Lung (tissue), 12 donors: ENCODE measurements around the gene GCLM. TPM values are rescaled to one million over a fixed set of nuclear protein-coding genes. Genes with fewer than 3 reads are reported as not detected.
"Not testable (repeated sequence)": the region's sequence is repeated elsewhere in the genome, so short reads cannot be mapped to it uniquely, and the experiment has no call there.

ENCODE experiments used
- ATAC-seq: fragments of 200-7000 bp; cut with Tn5 transposase; one replicate; pipeline ENCODE4 v1.9.1; 2020; ENCODE audit warnings: moderate number of reproducible peaks; ENCODE audit not compliant: insufficient read depth, low FRiP score
- DNase-seq, 3 donors: peaks; one replicate each; pipeline ENCODE4 v3.0.0-alpha.2; 2013 to 2017
- H3K27ac ChIP-seq, 2 donors: one replicate each; pipeline ENCODE4 v1.5.1; 2013; ENCODE audit warnings: mild to moderate bottlenecking in 2 of 2, moderate library complexity in 2 of 2, control low read depth in 1 of 2, inconsistent platforms in 1 of 2, low read depth in 1 of 2, low read length in 1 of 2
- H3K27me3 ChIP-seq, 3 donors: one replicate each; pipeline ENCODE4 v1.5.1; 2013; ENCODE audit warnings: low read length in 2 of 3; ENCODE audit not compliant: control insufficient read depth in 3 of 3, insufficient read depth in 3 of 3
- H3K36me3 ChIP-seq, 4 donors: one replicate each; pipeline ENCODE4 v1.5.1; 2013; ENCODE audit warnings: low read length in 4 of 4, mild to moderate bottlenecking in 1 of 4, moderate library complexity in 1 of 4; ENCODE audit not compliant: control insufficient read depth in 4 of 4, insufficient read depth in 4 of 4
- H3K4me1 ChIP-seq, 5 donors: one replicate each; pipeline ENCODE4 v1.5.1; 2013; ENCODE audit warnings: low read length in 5 of 5, mild to moderate bottlenecking in 2 of 5, moderate library complexity in 1 of 5; ENCODE audit not compliant: control insufficient read depth in 5 of 5, insufficient read depth in 5 of 5
- H3K4me3 ChIP-seq: one replicate; pipeline ENCODE4 v1.5.1; 2013; ENCODE audit warnings: mild to moderate bottlenecking, control low read depth, moderate library complexity
- H3K9ac ChIP-seq, 2 donors: one replicate each; pipeline ENCODE4 v1.5.1; 2013; ENCODE audit warnings: low read length in 2 of 2, control low read depth in 1 of 2; ENCODE audit not compliant: insufficient read depth in 1 of 2
- H3K9me3 ChIP-seq, 4 donors: one replicate each; pipeline ENCODE4 v1.5.1; 2013; ENCODE audit warnings: low read length in 3 of 4, mild to moderate bottlenecking in 1 of 4, moderate library complexity in 1 of 4; ENCODE audit not compliant: control insufficient read depth in 4 of 4, insufficient read depth in 3 of 4
- CTCF ChIP-seq: IDR thresholded peaks from 2 replicates; pipeline ENCODE4 v1.5.1; 2012; ENCODE audit warnings: mild to moderate bottlenecking; ENCODE audit errors: control extremely low read depth, extremely low read depth
- WGBS, 2 donors: extraction: QIAGEN DNeasy Blood & Tissue Kit; methylation state at CpG; one replicate each; pipeline ENCODE4 v1.1.7; 2013; 5-methylcytosine and 5-hydroxymethylcytosine counted together
- polyA plus RNA-seq, 2 donors: library from polyadenylated mRNA; stranded (reverse); fragments of 200-250 nt; gene quantifications; one replicate each; pipeline ENCODE4 v1.2.1, GENCODE V29; 2013
- total RNA-seq, 2 donors: library from RNA; depleted of rRNA in 1 of 2; stranded (reverse); fragments of >200 nt in 1 of 2; gene quantifications; one replicate each; pipeline ENCODE4 v1.2.1, GENCODE V29; 2014 to 2021
- donor health status: control.
- donor health status: control.
- donor health status: Bipolar disorder and iron deficiency.
- donor health status: healthy.
- donor health status: DM: yes; HTN: yes; CAD: no.

GCLM gene
- total and polyA plus RNA-seq, 4 donors, result 8.7 to 25.7 (median 19.9) TPM

GRCh38 chr1:93871366-93871765 lies 37.9 kb downstream of the GCLM start:
- Histone ChIP-seq H3K36me3 (peaks cover 20 to 51% (median 48%) of the 10 kb centered on the region in 4 donors), H3K9ac (no peak overlapping the region), H3K27ac (no peak overlapping the region), H3K4me1 (peaks cover 0 to 3% (median 0%) of the 10 kb centered on the region in 5 donors), H3K4me3 (no peak overlapping the region), H3K27me3 (no peaks in the 10 kb centered on the region), H3K9me3 (no peaks in the 10 kb centered on the region)
- DNase-seq (no peak), ATAC-seq (no peak)
- TF ChIP-seq CTCF, result no peak
- WGBS, 2 donors, result 69 to 82% methylated on average over 4 of the region's 4 CpGs

- Histone ChIP-seq H3K27ac (no peak overlapping the region), H3K4me1 (no peaks in the 10 kb centered on the region), H3K9me3 (no peaks in the 10 kb centered on the region), H3K27me3 (no peaks in the 10 kb centered on the region), H3K9ac (no peak overlapping the region), H3K4me3 (no peak overlapping the region), H3K36me3 (peaks cover 18 to 43% (median 38%) of the 10 kb centered on the region in 4 donors)
- DNase-seq, result no peak
- TF ChIP-seq CTCF, result no peak
- no peak for ATAC-seq
- 86 to 87% methylated on average over 5 of the region's 5 CpGs for WGBS, 2 donors
Observed at GRCh38 chr1:93869653-93870052, 39.6 kb downstream of the GCLM start.

- H3K4me1 ChIP-seq, H3K27ac ChIP-seq, H3K27me3 ChIP-seq, DNase-seq, ATAC-seq, H3K9me3 ChIP-seq, H3K4me3 ChIP-seq, H3K9ac ChIP-seq: not testable (repeated sequence)
- peaks cover 13 to 35% (median 31%) of the 10 kb centered on the region in 4 donors for H3K36me3 ChIP-seq
- 92% methylated on average over 1 of the region's 1 CpG for WGBS, 2 donors
Observed at GRCh38 chr1:93868492-93868891, 40.7 kb downstream of the GCLM start.

- no peaks in the 10 kb centered on the region for H3K4me1 ChIP-seq
- no peak overlapping the region for H3K9ac ChIP-seq
- no peak overlapping the region for H3K27ac ChIP-seq
- peaks cover 5 to 18% (median 15%) of the 10 kb centered on the region in 4 donors for H3K36me3 ChIP-seq
- H3K4me3 ChIP-seq, result no peak overlapping the region
- no peaks in the 10 kb centered on the region for H3K9me3 ChIP-seq
- H3K27me3 ChIP-seq, result no peaks in the 10 kb centered on the region
- no peak for ATAC-seq
- TF ChIP-seq CTCF, result no peak
- no peak for DNase-seq
- 93 to 97% methylated on average over 5 of the region's 5 CpGs for WGBS, 2 donors
Observed at GRCh38 chr1:93865253-93865652, 44.0 kb downstream of the GCLM start.
